ENCODE measurements around the gene EPHA5.

EPHA5 gene

GRCh38 chr4:65654976-65655375, 15.3 kb downstream of the EPHA5 start:
- no peak for TF ChIP-seq ZC3H10 (CRISPR knock-in tag; IDR thresholded peaks at IDR 0.05)
- TF ChIP-seq ZNF70 (CRISPR knock-in tag; IDR thresholded peaks at IDR 0.05): no peak
- TF ChIP-seq GLIS3 (CRISPR knock-in tag; IDR thresholded peaks at IDR 0.05): no peak
- no peak for TF ChIP-seq CSRNP3 (CRISPR knock-in tag; IDR thresholded peaks at IDR 0.05)
- TF ChIP-seq TSHZ2 (CRISPR knock-in tag; IDR thresholded peaks at IDR 0.05): no peak
- no peak for TF ChIP-seq CSDC2 (CRISPR knock-in tag; IDR thresholded peaks at IDR 0.05)
- TF ChIP-seq ESRRG (CRISPR knock-in tag; IDR thresholded peaks at IDR 0.05): no peak
- no peak for TF ChIP-seq PPARA (CRISPR knock-in tag; IDR thresholded peaks at IDR 0.05; ENCODE audit: borderline replicate concordance)
- TF ChIP-seq ISL1 (CRISPR knock-in tag; IDR thresholded peaks at IDR 0.05): no peak
- no peak for TF ChIP-seq OSR1 (CRISPR knock-in tag; IDR thresholded peaks at IDR 0.05)
- TF ChIP-seq TOX (CRISPR knock-in tag; IDR thresholded peaks at IDR 0.05; ENCODE audit: borderline replicate concordance): no peak
- TF ChIP-seq ARNTL (CRISPR knock-in tag; IDR thresholded peaks at IDR 0.05; ENCODE audit: borderline replicate concordance, low read depth): no peak
- no peak for TF ChIP-seq TCF4 (CRISPR knock-in tag; IDR thresholded peaks at IDR 0.05; ENCODE audit: borderline replicate concordance)
- no peak for TF ChIP-seq BACH2 (CRISPR knock-in tag; IDR thresholded peaks at IDR 0.05; ENCODE audit: borderline replicate concordance)
- no peak for TF ChIP-seq RARB (CRISPR knock-in tag; IDR thresholded peaks at IDR 0.05)
- TF ChIP-seq ZNF565 (CRISPR knock-in tag; conservative IDR thresholded peaks at IDR 0.05; ENCODE audit: low read depth): no peak
- no peak for ATAC-seq

GRCh38 chr4:65653740-65654361, 16.4 kb downstream of the EPHA5 start:
- ATAC-seq: no peak
- TF ChIP-seq ZC3H10 (CRISPR knock-in tag; IDR thresholded peaks at IDR 0.05): no peak
- TF ChIP-seq SNAI2 (CRISPR knock-in tag; IDR thresholded peaks at IDR 0.05): no peak
- TF ChIP-seq POU6F1 (CRISPR knock-in tag; IDR thresholded peaks at IDR 0.05; ENCODE audit: borderline replicate concordance, low read depth): no peak
- TF ChIP-seq CSRNP3 (CRISPR knock-in tag; IDR thresholded peaks at IDR 0.05): no peak
- TF ChIP-seq BACH2 (CRISPR knock-in tag; IDR thresholded peaks at IDR 0.05; ENCODE audit: borderline replicate concordance): no peak
- TF ChIP-seq GLIS3 (CRISPR knock-in tag; IDR thresholded peaks at IDR 0.05): no peak
- no peak for TF ChIP-seq TSHZ2 (CRISPR knock-in tag; IDR thresholded peaks at IDR 0.05)
- no peak for TF ChIP-seq TCF4 (CRISPR knock-in tag; IDR thresholded peaks at IDR 0.05; ENCODE audit: borderline replicate concordance)
- TF ChIP-seq ESRRG (CRISPR knock-in tag; IDR thresholded peaks at IDR 0.05): no peak
- no peak for TF ChIP-seq ARNTL (CRISPR knock-in tag; IDR thresholded peaks at IDR 0.05; ENCODE audit: borderline replicate concordance, low read depth)
- TF ChIP-seq ZFP3 (CRISPR knock-in tag; IDR thresholded peaks at IDR 0.05): no peak
- TF ChIP-seq PATZ1 (CRISPR knock-in tag; IDR thresholded peaks at IDR 0.05; ENCODE audit: borderline replicate concordance): no peak
- TF ChIP-seq TOX (CRISPR knock-in tag; IDR thresholded peaks at IDR 0.05; ENCODE audit: borderline replicate concordance): no peak
- TF ChIP-seq PPARA (CRISPR knock-in tag; IDR thresholded peaks at IDR 0.05; ENCODE audit: borderline replicate concordance): no peak
- TF ChIP-seq ZNF70 (CRISPR knock-in tag; IDR thresholded peaks at IDR 0.05): no peak
- TF ChIP-seq ZNF8 (CRISPR knock-in tag; IDR thresholded peaks at IDR 0.05): no peak
- TF ChIP-seq CSDC2 (CRISPR knock-in tag; IDR thresholded peaks at IDR 0.05): no peak
- TF ChIP-seq ZFP30 (CRISPR knock-in tag; IDR thresholded peaks at IDR 0.05): no peak
- no peak for TF ChIP-seq RARB (CRISPR knock-in tag; IDR thresholded peaks at IDR 0.05)
- no peak for TF ChIP-seq ZNF565 (CRISPR knock-in tag; conservative IDR thresholded peaks at IDR 0.05; ENCODE audit: low read depth)

All from SK-N-SH treated with all-trans-retinoic acid at 6 μM for 48 hours (cell line).